Neutrophil (primary cell): Measurements from ENCODE around the gene ST6GALNAC1.
A peak's percentile ranks its signal among the peaks of the same experiment; 100 is the strongest.
"Not testable (repeated sequence)": the region's sequence is repeated elsewhere in the genome, so short reads cannot be mapped to it uniquely, and the experiment has no call there.

Experiments used
- H3K27ac ChIP-seq: fragments of 200-600 bp; sonication (generic); 2 replicates; pipeline ENCODE4 v1.5.1; 2016; ENCODE audit warnings: mild to moderate bottlenecking, moderate library complexity
- H3K27me3 ChIP-seq: fragments of 200-600 bp; sonication (generic); 2 replicates; pipeline ENCODE4 v1.6.0; 2016; ENCODE audit warnings: mild to moderate bottlenecking
- H3K36me3 ChIP-seq: fragments of 200-600 bp; sonication (generic); 2 replicates; pipeline ENCODE4 v1.5.1; 2017
- H3K4me1 ChIP-seq, 2 experiments: fragments of 200-600 bp in 1 of 2; sonication (generic) in 1 of 2; 1 replicate in 1 of 2; 2 replicates in 1 of 2; pipeline versions ENCODE4 v1.5.1 to v1.6.1; 2013 to 2016; ENCODE audit warnings: low read depth in 1 of 2, low read length in 1 of 2, mild to moderate bottlenecking in 1 of 2, moderate library complexity in 1 of 2; ENCODE audit not compliant: control insufficient read depth in 1 of 2, insufficient read depth in 1 of 2
- H3K4me3 ChIP-seq, 2 experiments: fragments of 200-600 bp in 1 of 2; sonication (generic) in 1 of 2; 1 replicate in 1 of 2; 2 replicates in 1 of 2; pipeline ENCODE4 v1.5.1; 2013 to 2016; ENCODE audit warnings: low read depth in 1 of 2, low read length in 1 of 2, mild to moderate bottlenecking in 1 of 2, moderate library complexity in 1 of 2
- H3K9me3 ChIP-seq: fragments of 200-600 bp; sonication (generic); 2 replicates; pipeline ENCODE4 v1.5.1; 2016
- CTCF ChIP-seq: fragments of 200-600 bp; sonication (generic); IDR thresholded peaks from 2 replicates; pipeline ENCODE4 v1.5.1; 2016; ENCODE audit warnings: antibody characterized with exemption

The ST6GALNAC1 gene

GRCh38 chr17:76640550-76641380, 2.8 kb downstream of the ST6GALNAC1 start:
- Histone ChIP-seq H3K4me3 (peak overlapping the region; percentile 19 to 36), H3K9me3 (no peaks in the 10 kb centered on the region), H3K27ac (peak overlapping the region; percentile 65), H3K4me1 (peaks cover 25 to 26% of the 10 kb centered on the region in 2 experiments), H3K27me3 (no peaks in the 10 kb centered on the region), H3K36me3 (no peaks in the 10 kb centered on the region)
- TF ChIP-seq CTCF, result no peak

GRCh38 chr17:76638263-76638662, 5.3 kb downstream of the ST6GALNAC1 start:
- no peak overlapping the region for H3K4me3 ChIP-seq
- TF ChIP-seq CTCF, result no peak
- no peaks in the 10 kb centered on the region for H3K36me3 ChIP-seq
- H3K9me3 ChIP-seq, result no peaks in the 10 kb centered on the region
- H3K27me3 ChIP-seq, result no peaks in the 10 kb centered on the region
- H3K4me1 ChIP-seq, result peaks cover 25 to 26% of the 10 kb centered on the region in 2 experiments
- no peak overlapping the region for H3K27ac ChIP-seq

- not testable (repeated sequence) for H3K9me3 ChIP-seq, H3K4me3 ChIP-seq, H3K27ac ChIP-seq, H3K27me3 ChIP-seq, H3K36me3 ChIP-seq
- peaks cover 18% of the 10 kb centered on the region in 2 experiments for H3K4me1 ChIP-seq
These were observed 6.9 kb downstream of the ST6GALNAC1 start for GRCh38 chr17:76636486-76637206.

- no peaks in the 10 kb centered on the region for H3K27me3 ChIP-seq
- no peaks in the 10 kb centered on the region for H3K9me3 ChIP-seq
- H3K27ac ChIP-seq, result no peak overlapping the region
- peaks cover 10% of the 10 kb centered on the region in 2 experiments for H3K4me1 ChIP-seq
- no peaks in the 10 kb centered on the region for H3K36me3 ChIP-seq
- TF ChIP-seq CTCF, result no peak
- no peak overlapping the region for H3K4me3 ChIP-seq
These were observed 7.7 kb downstream of the ST6GALNAC1 start for GRCh38 chr17:76635659-76636360.

- H3K4me1 ChIP-seq, result peaks cover 2% of the 10 kb centered on the region in 2 experiments
- no peak for TF ChIP-seq CTCF
- no peaks in the 10 kb centered on the region for H3K27me3 ChIP-seq
- H3K9me3 ChIP-seq, result no peaks in the 10 kb centered on the region
- H3K27ac ChIP-seq, result no peak overlapping the region
- H3K36me3 ChIP-seq, result no peaks in the 10 kb centered on the region
- no peak overlapping the region for H3K4me3 ChIP-seq
These were observed 8.5 kb downstream of the ST6GALNAC1 start for GRCh38 chr17:76635039-76635438.
